ENCODE data around the gene ZNF440.

DNA sequence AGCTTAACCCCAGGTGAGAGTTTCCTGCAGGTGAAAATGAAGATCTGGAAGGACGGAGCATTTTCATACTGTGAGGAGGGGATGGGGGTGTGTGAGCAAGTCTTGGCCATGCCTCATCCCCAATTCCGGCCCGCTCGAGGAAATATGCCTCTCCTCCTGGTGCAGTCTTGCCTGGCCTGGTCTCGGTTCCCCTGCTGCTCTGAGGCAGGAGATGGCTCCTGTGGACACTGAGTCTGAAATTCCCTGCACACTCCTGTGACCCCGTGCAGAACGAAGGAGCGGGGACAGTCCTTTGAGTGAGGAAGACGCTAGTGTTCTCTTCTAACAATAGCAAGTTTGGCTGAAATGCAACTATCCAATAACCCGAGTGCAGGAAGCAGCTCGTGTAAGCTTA lies 34.1 kb downstream of the ZNF440 start:
- TF ChIP-seq, protein P1, sequence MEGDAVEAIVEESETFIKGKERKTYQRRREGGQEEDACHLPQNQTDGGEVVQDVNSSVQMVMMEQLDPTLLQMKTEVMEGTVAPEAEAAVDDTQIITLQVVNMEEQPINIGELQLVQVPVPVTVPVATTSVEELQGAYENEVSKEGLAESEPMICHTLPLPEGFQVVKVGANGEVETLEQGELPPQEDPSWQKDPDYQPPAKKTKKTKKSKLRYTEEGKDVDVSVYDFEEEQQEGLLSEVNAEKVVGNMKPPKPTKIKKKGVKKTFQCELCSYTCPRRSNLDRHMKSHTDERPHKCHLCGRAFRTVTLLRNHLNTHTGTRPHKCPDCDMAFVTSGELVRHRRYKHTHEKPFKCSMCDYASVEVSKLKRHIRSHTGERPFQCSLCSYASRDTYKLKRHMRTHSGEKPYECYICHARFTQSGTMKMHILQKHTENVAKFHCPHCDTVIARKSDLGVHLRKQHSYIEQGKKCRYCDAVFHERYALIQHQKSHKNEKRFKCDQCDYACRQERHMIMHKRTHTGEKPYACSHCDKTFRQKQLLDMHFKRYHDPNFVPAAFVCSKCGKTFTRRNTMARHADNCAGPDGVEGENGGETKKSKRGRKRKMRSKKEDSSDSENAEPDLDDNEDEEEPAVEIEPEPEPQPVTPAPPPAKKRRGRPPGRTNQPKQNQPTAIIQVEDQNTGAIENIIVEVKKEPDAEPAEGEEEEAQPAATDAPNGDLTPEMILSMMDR (IDR thresholded peaks at IDR 0.05) = no peak
- TF ChIP-seq POLR2A (IDR thresholded peaks at IDR 0.05) = no peak
- no peak for TF ChIP-seq EP300 (IDR thresholded peaks at IDR 0.05)

Measured in tibial nerve (tissue), 4 donors.